ENCODE data around the gene CNNM1.

DNA sequence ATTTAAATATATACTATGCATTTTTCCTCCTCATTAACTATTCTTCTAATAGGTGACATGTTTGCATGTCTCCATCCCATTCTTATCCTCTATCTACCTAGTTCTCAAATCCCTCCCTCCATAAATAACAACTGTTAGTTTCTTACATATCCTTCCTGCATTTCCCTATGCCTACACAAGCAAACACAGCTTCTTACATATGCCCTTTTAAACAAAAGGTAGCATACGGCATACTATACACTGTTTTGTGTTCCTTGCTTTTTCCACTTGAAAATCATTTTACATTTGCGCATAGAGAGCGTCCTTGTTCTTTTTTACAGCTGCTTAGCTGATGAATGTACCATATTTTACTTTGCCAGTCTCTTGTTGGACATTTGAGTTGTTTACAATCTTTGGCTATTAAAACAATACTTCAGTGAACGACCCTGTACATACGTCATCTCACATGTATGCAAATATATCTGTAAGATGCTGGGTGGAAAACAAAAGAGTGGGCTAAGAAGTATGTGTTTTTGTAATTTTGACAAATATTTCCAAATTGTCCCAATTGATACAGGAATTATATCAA is 93.5 kb downstream of the CNNM1 start:
- TF ChIP-seq, protein P1, sequence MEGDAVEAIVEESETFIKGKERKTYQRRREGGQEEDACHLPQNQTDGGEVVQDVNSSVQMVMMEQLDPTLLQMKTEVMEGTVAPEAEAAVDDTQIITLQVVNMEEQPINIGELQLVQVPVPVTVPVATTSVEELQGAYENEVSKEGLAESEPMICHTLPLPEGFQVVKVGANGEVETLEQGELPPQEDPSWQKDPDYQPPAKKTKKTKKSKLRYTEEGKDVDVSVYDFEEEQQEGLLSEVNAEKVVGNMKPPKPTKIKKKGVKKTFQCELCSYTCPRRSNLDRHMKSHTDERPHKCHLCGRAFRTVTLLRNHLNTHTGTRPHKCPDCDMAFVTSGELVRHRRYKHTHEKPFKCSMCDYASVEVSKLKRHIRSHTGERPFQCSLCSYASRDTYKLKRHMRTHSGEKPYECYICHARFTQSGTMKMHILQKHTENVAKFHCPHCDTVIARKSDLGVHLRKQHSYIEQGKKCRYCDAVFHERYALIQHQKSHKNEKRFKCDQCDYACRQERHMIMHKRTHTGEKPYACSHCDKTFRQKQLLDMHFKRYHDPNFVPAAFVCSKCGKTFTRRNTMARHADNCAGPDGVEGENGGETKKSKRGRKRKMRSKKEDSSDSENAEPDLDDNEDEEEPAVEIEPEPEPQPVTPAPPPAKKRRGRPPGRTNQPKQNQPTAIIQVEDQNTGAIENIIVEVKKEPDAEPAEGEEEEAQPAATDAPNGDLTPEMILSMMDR (IDR thresholded peaks at IDR 0.05; ENCODE audit: poor library complexity): no peak
- no peak for TF ChIP-seq EZH2 (IDR thresholded peaks at IDR 0.05; ENCODE audit: borderline replicate concordance)
